HG03469 (cell line): ENCODE measurements around the gene ANXA10.

Source experiments
- ATAC-seq: cut with Tn5 transposase; IDR thresholded peaks from one replicate; pipeline ENCODE4 v1.9.1; 2021; ENCODE audit warnings: mild to moderate bottlenecking, moderate library complexity, moderate number of reproducible peaks; ENCODE audit not compliant: unreplicated experiment

ANXA10 gene

DNA sequence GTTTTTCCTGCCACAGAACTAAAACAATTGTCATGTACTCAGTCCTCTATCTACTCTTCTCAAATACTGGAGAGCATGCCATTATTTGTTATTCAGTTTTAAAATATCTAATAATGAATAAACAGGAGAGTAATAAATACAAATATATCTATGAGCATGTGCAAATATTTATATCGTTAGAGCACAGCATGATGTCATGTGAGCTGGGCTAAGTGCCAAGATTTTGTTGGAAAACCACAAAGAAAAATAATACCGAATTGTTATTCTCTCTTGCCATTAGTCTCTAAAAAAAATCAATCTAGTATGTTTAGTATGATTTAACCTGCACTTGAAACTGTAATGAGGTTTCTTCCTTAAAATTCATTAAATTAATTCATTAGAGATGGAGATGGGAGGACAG is 129.0 kb downstream of the ANXA10 start:
- ATAC-seq: no peak
